Measurements from ENCODE around the gene PAX6.

PAX6 gene

GRCh38 chr11:31796499-31797189 lies 14.5 kb downstream of the PAX6 start:
- no peak for DNase-seq

- DNase-seq, result no peak
Measured at GRCh38 chr11:31795706-31796498, 15.2 kb downstream of the PAX6 start.

- DNase-seq, result no peak
Measured at GRCh38 chr11:31794548-31794947, 16.6 kb downstream of the PAX6 start.

- DNase-seq, result no peak
Measured at GRCh38 chr11:31793264-31793663, 17.9 kb downstream of the PAX6 start.

GRCh38 chr11:31792456-31792855 lies 18.7 kb downstream of the PAX6 start:
- DNase-seq, result no peak

- DNase-seq, result no peak
Measured at GRCh38 chr11:31792036-31792435, 19.1 kb downstream of the PAX6 start.

- no peak for DNase-seq
Measured at GRCh38 chr11:31790649-31791048, 20.5 kb downstream of the PAX6 start.

- DNase-seq, result no peak
Measured at GRCh38 chr11:31788085-31788484, 23.0 kb downstream of the PAX6 start.

GRCh38 chr11:31786996-31787685 lies 24.0 kb downstream of the PAX6 start:
- DNase-seq, result no peak

GRCh38 chr11:31784611-31785010 lies 26.5 kb downstream of the PAX6 start:
- DNase-seq, result no peak

GRCh38 chr11:31783252-31783651 lies 27.9 kb downstream of the PAX6 start:
- no peak for DNase-seq

- no peak for DNase-seq
Measured at GRCh38 chr11:31782257-31782656, 28.9 kb downstream of the PAX6 start.

- DNase-seq, result no peak
Measured at GRCh38 chr11:31780480-31780971, 30.6 kb downstream of the PAX6 start.

GRCh38 chr11:31780078-31780477 lies 31.0 kb downstream of the PAX6 start:
- DNase-seq, result no peak

- no peak for DNase-seq
Measured at GRCh38 chr11:31779374-31779791, 31.7 kb downstream of the PAX6 start.

GRCh38 chr11:31772412-31772811 lies 38.7 kb downstream of the PAX6 start:
- no peak for DNase-seq

- no peak for DNase-seq
Measured at GRCh38 chr11:31770011-31770700, 41.0 kb downstream of the PAX6 start.

GRCh38 chr11:31768749-31769640 lies 42.1 kb downstream of the PAX6 start:
- no peak for DNase-seq

- no peak for DNase-seq
Measured at GRCh38 chr11:31767685-31768084, 43.4 kb downstream of the PAX6 start.

- DNase-seq, result no peak
Measured at GRCh38 chr11:31767066-31767465, 44.1 kb downstream of the PAX6 start.

GRCh38 chr11:31764766-31765165 lies 46.4 kb downstream of the PAX6 start:
- DNase-seq, result no peak

GRCh38 chr11:31764261-31764660 lies 46.9 kb downstream of the PAX6 start:
- DNase-seq, result no peak
